ENCODE data around the gene CADPS2.
"Not testable (repeated sequence)": the region's sequence is repeated elsewhere in the genome, so short reads cannot be mapped to it uniquely, and the experiment has no call there.

CADPS2 gene

DNA sequence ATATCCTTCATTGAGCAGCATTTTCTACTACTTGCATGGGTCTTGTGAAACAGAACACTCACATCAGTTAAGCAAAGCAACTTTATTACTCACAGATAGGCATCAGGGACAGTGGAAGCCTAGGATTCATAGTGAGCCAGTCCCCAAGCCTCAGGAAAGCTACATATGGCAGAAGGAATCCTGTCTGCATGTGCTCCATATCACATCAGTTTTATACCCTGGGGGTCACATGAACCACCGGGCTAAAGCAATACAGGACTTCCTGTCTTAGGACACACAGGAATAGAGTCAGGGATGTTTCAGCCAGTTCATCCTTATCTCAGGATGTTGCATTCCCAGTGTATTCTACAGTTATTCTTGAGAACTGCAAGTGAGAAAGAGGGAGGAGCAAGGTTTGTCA is 596.8 kb downstream of the CADPS2 start:
- H3K27me3 ChIP-seq (ENCODE audit: insufficient read depth, low read length, poor library complexity, severe bottlenecking), result no peaks in the 10 kb centered on the region
- H3K9me3 ChIP-seq (ENCODE audit: insufficient read depth, low read depth, low read length), result no peaks in the 10 kb centered on the region
- no peaks in the 10 kb centered on the region for H3K36me3 ChIP-seq (ENCODE audit: insufficient read depth, low read length)
- H2AFZ ChIP-seq (ENCODE audit: low read length), result no peak overlapping the region
- H3K79me2 ChIP-seq (ENCODE audit: insufficient read depth, low read length), result no peaks in the 10 kb centered on the region
- H3K4me1 ChIP-seq (ENCODE audit: insufficient read depth, low read length, poor library complexity, severe bottlenecking), result no peaks in the 10 kb centered on the region
- no peak overlapping the region for H3K9ac ChIP-seq (ENCODE audit: low read depth, low read length, poor library complexity, severe bottlenecking)
- H3K4me2 ChIP-seq (ENCODE audit: low read depth, low read length, poor library complexity, severe bottlenecking), result no peak overlapping the region
- H3K4me3 ChIP-seq (ENCODE audit: low read length, poor library complexity, severe bottlenecking), result no peak overlapping the region
- no peak for TF ChIP-seq EZH2phosphoT487 (IDR thresholded peaks at IDR 0.05; ENCODE audit: borderline replicate concordance)
- TF ChIP-seq, protein P1, sequence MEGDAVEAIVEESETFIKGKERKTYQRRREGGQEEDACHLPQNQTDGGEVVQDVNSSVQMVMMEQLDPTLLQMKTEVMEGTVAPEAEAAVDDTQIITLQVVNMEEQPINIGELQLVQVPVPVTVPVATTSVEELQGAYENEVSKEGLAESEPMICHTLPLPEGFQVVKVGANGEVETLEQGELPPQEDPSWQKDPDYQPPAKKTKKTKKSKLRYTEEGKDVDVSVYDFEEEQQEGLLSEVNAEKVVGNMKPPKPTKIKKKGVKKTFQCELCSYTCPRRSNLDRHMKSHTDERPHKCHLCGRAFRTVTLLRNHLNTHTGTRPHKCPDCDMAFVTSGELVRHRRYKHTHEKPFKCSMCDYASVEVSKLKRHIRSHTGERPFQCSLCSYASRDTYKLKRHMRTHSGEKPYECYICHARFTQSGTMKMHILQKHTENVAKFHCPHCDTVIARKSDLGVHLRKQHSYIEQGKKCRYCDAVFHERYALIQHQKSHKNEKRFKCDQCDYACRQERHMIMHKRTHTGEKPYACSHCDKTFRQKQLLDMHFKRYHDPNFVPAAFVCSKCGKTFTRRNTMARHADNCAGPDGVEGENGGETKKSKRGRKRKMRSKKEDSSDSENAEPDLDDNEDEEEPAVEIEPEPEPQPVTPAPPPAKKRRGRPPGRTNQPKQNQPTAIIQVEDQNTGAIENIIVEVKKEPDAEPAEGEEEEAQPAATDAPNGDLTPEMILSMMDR (conservative IDR thresholded peaks at IDR 0.05; ENCODE audit: low read length), result no peak
- no peaks in the 10 kb centered on the region for H3F3A ChIP-seq (ENCODE audit: low read depth)
- no peaks in the 10 kb centered on the region for H4K20me1 ChIP-seq (ENCODE audit: insufficient read depth, low read length, poor library complexity, severe bottlenecking)
- no peaks in the 10 kb centered on the region for H3K9me2 ChIP-seq (replicated peaks; ENCODE audit: low read depth, low read length)

DNA sequence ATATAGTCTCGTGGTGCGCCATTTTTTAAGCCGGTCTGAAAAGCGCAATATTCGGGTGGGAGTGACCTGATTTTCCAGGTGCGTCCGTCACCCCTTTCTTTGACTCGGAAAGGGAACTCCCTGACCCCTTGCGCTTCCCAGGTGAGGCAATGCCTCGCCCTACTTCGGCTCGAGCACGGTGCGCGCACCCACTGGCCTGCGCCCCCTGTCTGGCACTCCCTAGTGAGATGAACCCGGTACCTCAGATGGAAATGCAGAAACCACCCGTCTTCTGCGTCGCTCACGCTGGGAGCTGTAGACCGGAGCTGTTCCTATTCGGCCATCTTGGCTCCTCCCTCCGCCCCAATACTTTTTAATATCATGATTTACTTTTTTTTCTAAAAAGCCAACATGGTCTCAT is 601.7 kb downstream of the CADPS2 start:
- not testable (repeated sequence) for H3K4me2 ChIP-seq (ENCODE audit: low read depth, low read length, poor library complexity, severe bottlenecking); H3K9ac ChIP-seq (ENCODE audit: low read depth, low read length, poor library complexity, severe bottlenecking); H3K27me3 ChIP-seq (ENCODE audit: insufficient read depth, low read length, poor library complexity, severe bottlenecking); H3K4me3 ChIP-seq (ENCODE audit: low read length, poor library complexity, severe bottlenecking); H3K79me2 ChIP-seq (ENCODE audit: insufficient read depth, low read length); H3K9me3 ChIP-seq (ENCODE audit: insufficient read depth, low read depth, low read length); H2AFZ ChIP-seq (ENCODE audit: low read length); H3K36me3 ChIP-seq (ENCODE audit: insufficient read depth, low read length); H3K9me2 ChIP-seq (replicated peaks; ENCODE audit: low read depth, low read length); H3K4me1 ChIP-seq (ENCODE audit: insufficient read depth, low read length, poor library complexity, severe bottlenecking); H3F3A ChIP-seq (ENCODE audit: low read depth); H4K20me1 ChIP-seq (ENCODE audit: insufficient read depth, low read length, poor library complexity, severe bottlenecking)

DNA sequence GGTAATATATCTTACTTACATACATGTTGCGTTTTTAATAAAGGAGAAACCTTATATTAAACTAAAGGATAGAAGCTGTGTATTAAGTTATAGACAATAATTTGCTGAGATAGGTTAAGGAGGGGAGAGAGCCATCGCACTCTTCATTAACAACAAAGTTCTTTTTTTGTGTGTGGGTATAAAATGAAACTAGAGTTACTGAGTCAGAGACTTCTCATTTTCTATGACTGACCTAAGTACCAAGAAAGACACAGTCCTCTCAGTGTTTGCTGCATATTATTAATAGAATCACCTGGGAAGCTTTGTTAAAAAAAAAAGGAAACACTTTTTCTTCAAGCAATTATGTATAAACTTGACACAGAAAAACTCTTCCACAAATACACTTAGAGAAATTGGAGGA is 613.1 kb downstream of the CADPS2 start:
- Histone ChIP-seq H3F3A (ENCODE audit: low read depth) (no peaks in the 10 kb centered on the region), H3K4me2 (ENCODE audit: low read depth, low read length, poor library complexity, severe bottlenecking) (no peak overlapping the region), H3K79me2 (ENCODE audit: insufficient read depth, low read length) (no peaks in the 10 kb centered on the region), H4K20me1 (ENCODE audit: insufficient read depth, low read length, poor library complexity, severe bottlenecking) (no peaks in the 10 kb centered on the region), H3K4me3 (ENCODE audit: low read length, poor library complexity, severe bottlenecking) (no peak overlapping the region), H3K9me2 (replicated peaks; ENCODE audit: low read depth, low read length) (no peaks in the 10 kb centered on the region), H3K27me3 (ENCODE audit: insufficient read depth, low read length, poor library complexity, severe bottlenecking) (no peaks in the 10 kb centered on the region), H3K4me1 (ENCODE audit: insufficient read depth, low read length, poor library complexity, severe bottlenecking) (no peaks in the 10 kb centered on the region), H3K36me3 (ENCODE audit: insufficient read depth, low read length) (no peaks in the 10 kb centered on the region), H2AFZ (ENCODE audit: low read length) (no peak overlapping the region), H3K9me3 (ENCODE audit: insufficient read depth, low read depth, low read length) (no peaks in the 10 kb centered on the region), H3K9ac (ENCODE audit: low read depth, low read length, poor library complexity, severe bottlenecking) (no peak overlapping the region)
- TF ChIP-seq EZH2phosphoT487 (IDR thresholded peaks at IDR 0.05; ENCODE audit: borderline replicate concordance), result no peak
- TF ChIP-seq, protein P1 (conservative IDR thresholded peaks at IDR 0.05; ENCODE audit: low read length), result no peak

DNA sequence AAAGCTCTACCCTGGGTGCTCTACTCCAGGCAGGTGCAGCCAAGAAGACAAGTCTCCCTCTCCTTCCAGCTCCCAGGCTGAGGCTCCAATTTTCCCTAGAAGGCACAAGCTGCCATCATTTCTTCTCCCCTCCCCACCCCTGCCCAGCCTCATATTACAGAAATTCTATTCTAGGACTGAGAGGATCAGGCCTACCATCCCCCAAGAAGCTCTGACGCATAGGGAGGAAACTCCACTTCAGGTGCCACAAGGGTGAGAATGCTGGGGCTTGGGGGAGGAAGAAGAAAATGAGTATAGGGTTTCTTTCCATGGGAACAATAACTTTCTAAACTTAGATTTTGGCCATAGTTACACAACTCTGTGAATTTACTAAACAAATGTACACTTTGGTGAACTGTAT is 617.0 kb downstream of the CADPS2 start:
- no peaks in the 10 kb centered on the region for H4K20me1 ChIP-seq (ENCODE audit: insufficient read depth, low read length, poor library complexity, severe bottlenecking)
- no peaks in the 10 kb centered on the region for H3K36me3 ChIP-seq (ENCODE audit: insufficient read depth, low read length)
- no peak overlapping the region for H3K9ac ChIP-seq (ENCODE audit: low read depth, low read length, poor library complexity, severe bottlenecking)
- TF ChIP-seq, protein P1 (conservative IDR thresholded peaks at IDR 0.05; ENCODE audit: low read length), result no peak
- no peak for TF ChIP-seq EZH2phosphoT487 (IDR thresholded peaks at IDR 0.05; ENCODE audit: borderline replicate concordance)
- no peaks in the 10 kb centered on the region for H3K9me3 ChIP-seq (ENCODE audit: insufficient read depth, low read depth, low read length)
- no peak overlapping the region for H3K4me3 ChIP-seq (ENCODE audit: low read length, poor library complexity, severe bottlenecking)
- no peaks in the 10 kb centered on the region for H3K4me1 ChIP-seq (ENCODE audit: insufficient read depth, low read length, poor library complexity, severe bottlenecking)
- no peaks in the 10 kb centered on the region for H3K9me2 ChIP-seq (replicated peaks; ENCODE audit: low read depth, low read length)
- no peaks in the 10 kb centered on the region for H3K27me3 ChIP-seq (ENCODE audit: insufficient read depth, low read length, poor library complexity, severe bottlenecking)
- no peak overlapping the region for H2AFZ ChIP-seq (ENCODE audit: low read length)
- H3F3A ChIP-seq (ENCODE audit: low read depth), result no peaks in the 10 kb centered on the region
- no peaks in the 10 kb centered on the region for H3K79me2 ChIP-seq (ENCODE audit: insufficient read depth, low read length)
- H3K4me2 ChIP-seq (ENCODE audit: low read depth, low read length, poor library complexity, severe bottlenecking), result no peak overlapping the region

Measured in Loucy (cell line).